HG02884 (cell line): ENCODE results near the gene NRG2.

Experiments
- ATAC-seq: cut with Tn5 transposase; IDR thresholded peaks from one replicate; pipeline ENCODE4 v1.9.1; 2021; ENCODE audit warnings: mild to moderate bottlenecking, moderate library complexity; ENCODE audit not compliant: unreplicated experiment

NRG2 gene

GRCh38 chr5:139862803-139863202 is 180.3 kb downstream of the NRG2 start:
- ATAC-seq, result no peak

GRCh38 chr5:139862313-139862712 is 180.8 kb downstream of the NRG2 start:
- no peak for ATAC-seq

- ATAC-seq, result no peak
Measured at GRCh38 chr5:139861889-139862207, 181.3 kb downstream of the NRG2 start.

- ATAC-seq, result no peak
Measured at GRCh38 chr5:139861021-139861888, 181.8 kb downstream of the NRG2 start.

- ATAC-seq, result no peak
Measured at GRCh38 chr5:139859013-139859412, 184.1 kb downstream of the NRG2 start.

- no peak for ATAC-seq
Measured at GRCh38 chr5:139856714-139857113, 186.4 kb downstream of the NRG2 start.

- ATAC-seq, result no peak
Measured at GRCh38 chr5:139855946-139856540, 187.1 kb downstream of the NRG2 start.

- ATAC-seq, result no peak
Measured at GRCh38 chr5:139855451-139855850, 187.6 kb downstream of the NRG2 start.

GRCh38 chr5:139854953-139855352 is 188.1 kb downstream of the NRG2 start:
- no peak for ATAC-seq

GRCh38 chr5:139854029-139854605 is 189.0 kb downstream of the NRG2 start:
- ATAC-seq, result no peak

- ATAC-seq, result no peak
Measured at GRCh38 chr5:139852696-139853095, 190.4 kb downstream of the NRG2 start.

- ATAC-seq, result no peak
Measured at GRCh38 chr5:139851558-139851957, 191.5 kb downstream of the NRG2 start.

GRCh38 chr5:139850423-139851016 is 192.6 kb downstream of the NRG2 start:
- no peak for ATAC-seq

GRCh38 chr5:139849942-139850341 is 193.2 kb downstream of the NRG2 start:
- ATAC-seq, result no peak

- ATAC-seq, result no peak
Measured at GRCh38 chr5:139849501-139849900, 193.6 kb downstream of the NRG2 start.

- peak; percentile 18 for ATAC-seq
Measured at GRCh38 chr5:139848508-139849100, 194.5 kb downstream of the NRG2 start.

- peak; percentile 60 for ATAC-seq
Measured at GRCh38 chr5:139847790-139848507, 195.2 kb downstream of the NRG2 start.

GRCh38 chr5:139847091-139847490 is 196.0 kb downstream of the NRG2 start:
- no peak for ATAC-seq

GRCh38 chr5:139845846-139846681 is 197.0 kb downstream of the NRG2 start:
- ATAC-seq, result no peak
